GM12878 (cell line): Measurements from ENCODE around the gene PIGBOS1. TPM values are rescaled to one million over a fixed set of nuclear protein-coding genes. Genes with fewer than 3 reads are reported as not detected.

Experiments used
- ATAC-seq: fragments of 200-7000 bp; cut with Tn5 transposase; 3 replicates; pipeline ENCODE4 v1.9.1; 2020; ENCODE audit warnings: mild to moderate bottlenecking, moderate library complexity
- BruUV-seq: library from RNA; stranded (reverse); fragments of 400-500 nt; replicated peaks from 2 replicates; lab custom pipeline; 2021; lab: Mats Ljungman, UMichigan
- CTCF ChIA-PET: fragments of 300-600 bp; sonication (Branson Sonifier 250); formaldehyde crosslinking; extraction: SDS; loops from one replicate; lab custom pipeline; 2021; ENCODE audit warnings: inconsistent platforms; lab: Yijun Ruan, JAX
- POLR2A ChIA-PET: fragments of 350-600 bp; formaldehyde crosslinking; extraction: SDS; loops from one replicate; lab custom pipeline; 2021; ENCODE audit warnings: inconsistent platforms; lab: Charles Lee
- RAD21 ChIA-PET: fragments of 300-600 bp; sonication (Branson Sonifier 250); formaldehyde crosslinking; loops from one replicate; lab custom pipeline; 2023; ENCODE audit warnings: antibody characterized with exemption; ENCODE audit not compliant: unreplicated experiment; lab: Charles Lee
- SMC1A ChIA-PET: fragments of 300-600 bp; sonication (Branson Sonifier 250); formaldehyde crosslinking; loops from one replicate; lab custom pipeline; 2023; ENCODE audit not compliant: unreplicated experiment, uncharacterized antibody; lab: Charles Lee
- DNase-seq: peaks from one replicate; pipeline ENCODE4 v3.0.0-alpha.2; 2011; ENCODE audit warnings: low read depth, low spot score
- FAIRE-seq: peaks from 3 replicates; lab custom pipeline; 2011; peaks lifted over from hg19 to GRCh38; lab: Jason Lieb, UNC
- H2AFZ ChIP-seq: 2 replicates; pipeline ENCODE4 v1.6.0; 2011; ENCODE audit warnings: low read depth, low read length, control low read depth; ENCODE audit not compliant: control insufficient read depth
- H3K27ac ChIP-seq: 2 replicates; pipeline ENCODE4 v1.5.1; 2011; ENCODE audit warnings: control low read depth; ENCODE audit not compliant: control insufficient read depth, insufficient read depth
- H3K27me3 ChIP-seq, 2 experiments: replicated peaks in 1 of 2; 2 replicates each; pipeline versions ENCODE4 v1.6.0 to v1.6.1; 2011; ENCODE audit warnings: low read length in 1 of 2; ENCODE audit not compliant: control insufficient read depth in 2 of 2, insufficient read depth in 2 of 2
- H3K36me3 ChIP-seq, 2 experiments: 2 replicates each; pipeline ENCODE4 v1.5.1; 2011; ENCODE audit warnings: low read length in 1 of 2; ENCODE audit not compliant: control insufficient read depth in 2 of 2, insufficient read depth in 2 of 2
- H3K4me1 ChIP-seq: 2 replicates; pipeline ENCODE4 v1.6.1; 2011; ENCODE audit warnings: mild to moderate bottlenecking, low read length, moderate library complexity, mixed read lengths; ENCODE audit not compliant: control insufficient read depth, insufficient read depth
- H3K4me2 ChIP-seq: 2 replicates; pipeline ENCODE4 v1.6.0; 2011; ENCODE audit warnings: control low read depth; ENCODE audit not compliant: control insufficient read depth, insufficient read depth
- H3K4me3 ChIP-seq: fragments of 200-600 bp; sonication (generic); 2 replicates; pipeline ENCODE4 v1.5.1; 2016
- H3K79me2 ChIP-seq: 2 replicates; pipeline ENCODE4 v1.6.0; 2011; ENCODE audit warnings: low read length; ENCODE audit not compliant: control insufficient read depth, insufficient read depth
- H3K9ac ChIP-seq: 2 replicates; pipeline ENCODE4 v1.8.0; 2011; ENCODE audit warnings: low read length, control low read depth, mixed read lengths; ENCODE audit not compliant: control insufficient read depth, insufficient read depth
- H3K9me3 ChIP-seq: replicated peaks from 3 replicates; pipeline ENCODE4 v1.5.1; 2011; ENCODE audit warnings: mild to moderate bottlenecking, low read length; ENCODE audit not compliant: control insufficient read depth, insufficient read depth
- H4K20me1 ChIP-seq: 2 replicates; pipeline ENCODE4 v1.6.0; 2011; ENCODE audit not compliant: control insufficient read depth, insufficient read depth
- BHLHE40 ChIP-seq, 2 experiments: fragments of 450-650 bp in 1 of 2; IDR thresholded peaks; 2 replicates each; pipeline ENCODE4 v1.6.1; 2011 to 2017; ENCODE audit warnings: low read depth in 2 of 2, borderline replicate concordance in 1 of 2, improper control_type of control experiment in 1 of 2, low read length in 1 of 2, mild to moderate bottlenecking in 1 of 2
- IRF4 ChIP-seq: IDR thresholded peaks from 2 replicates; pipeline ENCODE4 v1.6.1; 2011; ENCODE audit warnings: low read depth, low read length
- MTA3 ChIP-seq: IDR thresholded peaks from 2 replicates; pipeline ENCODE4 v1.6.1; 2012; ENCODE audit warnings: low read length, inconsistent platforms, borderline replicate concordance
- NFIC ChIP-seq: IDR thresholded peaks from 2 replicates; pipeline ENCODE4 v1.6.1; 2012; ENCODE audit warnings: low read depth, mild to moderate bottlenecking, inconsistent platforms, low read length, moderate library complexity
- NR2C2 ChIP-seq: IDR thresholded peaks from 2 replicates; pipeline ENCODE4 v1.6.1; 2011; ENCODE audit warnings: borderline replicate concordance, low read depth; ENCODE audit not compliant: control insufficient read depth, insufficient read length
- NRF1 ChIP-seq: conservative IDR thresholded peaks from 2 replicates; pipeline ENCODE4 v1.6.1; 2011; ENCODE audit warnings: mild to moderate bottlenecking, low read depth, low read length, improper control_type of control experiment
- PML ChIP-seq: IDR thresholded peaks from 2 replicates; pipeline ENCODE4 v1.6.1; 2012; ENCODE audit warnings: low read length, inconsistent platforms
- POLR2AphosphoS2 ChIP-seq: IDR thresholded peaks from 2 replicates; pipeline ENCODE4 v1.6.1; 2011; ENCODE audit warnings: low read depth, mild to moderate bottlenecking, low read length, improper control_type of control experiment, moderate library complexity
- SMAD5 ChIP-seq: IDR thresholded peaks from 2 replicates; pipeline ENCODE4 v1.6.1; 2016; ENCODE audit warnings: antibody characterized with exemption, low read depth
- STAT1 ChIP-seq: fragments of 450-650 bp; conservative IDR thresholded peaks from 2 replicates; pipeline ENCODE4 v1.6.1; 2014; ENCODE audit warnings: antibody characterized with exemption, mild to moderate bottlenecking
- WRNIP1 ChIP-seq: IDR thresholded peaks from 2 replicates; pipeline ENCODE4 v1.6.1; 2011; ENCODE audit warnings: low read depth, low read length, improper control_type of control experiment, borderline replicate concordance
- ZNF384 ChIP-seq: IDR thresholded peaks from 2 replicates; pipeline ENCODE4 v1.6.1; 2012; ENCODE audit warnings: low read depth, mild to moderate bottlenecking, low read length, improper control_type of control experiment, borderline replicate concordance
- ZSCAN29 ChIP-seq: fragments of 450-650 bp; IDR thresholded peaks from 2 replicates; pipeline ENCODE4 v1.6.1; 2017; ENCODE audit warnings: mild to moderate bottlenecking, moderate library complexity
- WGBS: methylation state at CpG from one replicate; pipeline ENCODE4 v1.1.6; 2016; ENCODE audit warnings: low lambda C conversion rate; ENCODE audit not compliant: insufficient replicate concordance, insufficient coverage; ENCODE audit errors: missing lambda C conversion rate; 5-methylcytosine and 5-hydroxymethylcytosine counted together
- in situ Hi-C: fragments of 300-500 bp; cut with MboI; formaldehyde crosslinking; loops from 9 replicates; pipeline ENCODE4 v1.14.3; 2018; ENCODE audit warnings: mixed read lengths
- intact Hi-C: fragments of 100-400 bp; cut with micrococcal nuclease; formaldehyde crosslinking; loops from one replicate; pipeline ENCODE4 v1.14.2; 2022; ENCODE audit not compliant: unreplicated experiment
- polyA plus RNA-seq, 11 experiments: library from polyadenylated mRNA; depleted of rRNA in 4 of 11; unstranded in 6 of 11; stranded (reverse) in 5 of 11; fragments of >200 nt; fragmentation: Nextera tagmentation in 4 of 11; fragmentation: Illumina TruSeq in 1 of 11; extraction: Ambion mirVana in 4 of 11; extraction: Trizol in 1 of 11; gene quantifications; 1 replicate in 1 of 11; 2 replicates in 10 of 11; pipeline versions ENCODE4 v1.2.1 to v1.2.3, GENCODE V29; 2011 to 2016; ENCODE audit warnings: inconsistent platforms in 2 of 11, missing spikeins in 2 of 11, low read depth in 1 of 11
- total RNA-seq, 4 experiments: library from RNA; depleted of rRNA in 3 of 4; stranded (reverse); fragments of >200 nt in 3 of 4; fragmentation: Illumina TruSeq in 1 of 4; extraction: Trizol in 1 of 4; gene quantifications; 2 replicates each; pipeline versions ENCODE4 v1.2.1 to v1.2.3, GENCODE V29; 2013 to 2021
- TF ChIP-seq, protein P1 (sequence below): IDR thresholded peaks from 2 replicates; pipeline ENCODE4 v1.6.1; 2011; ENCODE audit warnings: borderline replicate concordance, low read depth, mild to moderate bottlenecking, moderate library complexity, mixed read lengths, low read length; ENCODE audit not compliant: insufficient read depth; ENCODE audit errors: extremely low read length
- TF ChIP-seq, protein P2 (sequence below): fragments of 450-650 bp; IDR thresholded peaks from 2 replicates; pipeline ENCODE4 v1.6.1; 2017; ENCODE audit warnings: mild to moderate bottlenecking, low read depth, inconsistent platforms; ENCODE audit not compliant: poor library complexity, severe bottlenecking
- TF ChIP-seq, protein P3 (sequence below): IDR thresholded peaks from 2 replicates; pipeline ENCODE4 v1.6.1; 2012; ENCODE audit warnings: low read depth, low read length, improper control_type of control experiment
- TF ChIP-seq, protein P4 (sequence below): fragments of 450-650 bp; formaldehyde crosslinking; IDR thresholded peaks from 2 replicates; pipeline ENCODE4 v1.4.0; 2022; ENCODE audit warnings: mild to moderate bottlenecking, moderate library complexity

Gene PIGBOS1
- total and polyA plus RNA-seq, 10 of the 15 experiments (the other 5 are each of a cell fraction or from before 2014, with no cell fraction given): 7.1 to 24.7 (median 10.2) TPM

DNA sequence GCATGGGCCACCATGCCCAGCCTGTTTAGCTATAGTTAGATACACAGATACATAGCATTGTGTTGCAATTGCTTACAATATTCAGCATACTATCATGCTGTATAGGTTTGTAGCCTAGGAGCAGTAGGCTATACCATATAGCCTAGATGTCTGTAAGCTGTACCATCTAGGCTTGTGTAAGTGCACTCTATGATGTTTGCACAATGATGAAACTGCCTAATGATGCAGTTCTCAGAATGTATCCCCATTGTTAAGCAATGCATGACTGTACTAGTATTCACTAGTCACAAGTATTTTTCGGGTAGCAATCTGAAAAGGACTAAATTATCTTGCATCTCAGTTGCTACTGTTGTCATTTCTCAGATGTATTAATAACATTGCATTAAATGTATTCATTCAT lies 16.1 kb upstream of the PIGBOS1 start:
- intact Hi-C loops (no loop called here), in situ Hi-C loops (no loop called here)
- 96% methylated on average over 1 of the region's 1 CpG for WGBS
- ChIA-PET CTCF (interaction anchor here (0.6 kb wide), 1 partner anchor 104 kb away, joined by 3 read pairs; no protein-coding TSS in a partner anchor), RAD21 (no interaction called here), POLR2A (no interaction called here), SMC1A (no interaction called here)
- H4K20me1 ChIP-seq: no peaks in the 10 kb centered on the region
- no peak overlapping the region for H3K27ac ChIP-seq
- H3K27me3 ChIP-seq: no peaks in the 10 kb centered on the region
- no peak overlapping the region for H3K4me2 ChIP-seq
- H3K4me1 ChIP-seq: no peaks in the 10 kb centered on the region
- no peak overlapping the region for H3K9ac ChIP-seq
- H3K9me3 ChIP-seq: no peaks in the 10 kb centered on the region
- DNase-seq (no peak), FAIRE-seq (no peak), ATAC-seq (no peak)
- H2AFZ ChIP-seq: no peak overlapping the region
- H3K36me3 ChIP-seq: peaks cover 0 to 25% of the 10 kb centered on the region in 2 experiments; a peak in 2 of 4 replicates
- BruUV-seq: no TSS peak
- TF ChIP-seq ZNF384 (no peak), NRF1 (no peak), POLR2AphosphoS2 (no peak), IRF4 (no peak), STAT1 (no peak), BHLHE40 (IDR thresholded peaks at IDR 0.05; ENCODE audit: borderline replicate concordance in 1 of 2, low read depth in 2 of 2, low read length in 1 of 2) (no peak), NFIC (no peak), MTA3 (no peak), NR2C2 (no peak), SMAD5 (no peak), WRNIP1 (no peak), PML (no peak), ZSCAN29 (no peak)
- TF ChIP-seq, protein P1, sequence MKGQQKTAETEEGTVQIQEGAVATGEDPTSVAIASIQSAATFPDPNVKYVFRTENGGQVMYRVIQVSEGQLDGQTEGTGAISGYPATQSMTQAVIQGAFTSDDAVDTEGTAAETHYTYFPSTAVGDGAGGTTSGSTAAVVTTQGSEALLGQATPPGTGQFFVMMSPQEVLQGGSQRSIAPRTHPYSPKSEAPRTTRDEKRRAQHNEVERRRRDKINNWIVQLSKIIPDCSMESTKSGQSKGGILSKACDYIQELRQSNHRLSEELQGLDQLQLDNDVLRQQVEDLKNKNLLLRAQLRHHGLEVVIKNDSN: no peak
- TF ChIP-seq, protein P2, sequence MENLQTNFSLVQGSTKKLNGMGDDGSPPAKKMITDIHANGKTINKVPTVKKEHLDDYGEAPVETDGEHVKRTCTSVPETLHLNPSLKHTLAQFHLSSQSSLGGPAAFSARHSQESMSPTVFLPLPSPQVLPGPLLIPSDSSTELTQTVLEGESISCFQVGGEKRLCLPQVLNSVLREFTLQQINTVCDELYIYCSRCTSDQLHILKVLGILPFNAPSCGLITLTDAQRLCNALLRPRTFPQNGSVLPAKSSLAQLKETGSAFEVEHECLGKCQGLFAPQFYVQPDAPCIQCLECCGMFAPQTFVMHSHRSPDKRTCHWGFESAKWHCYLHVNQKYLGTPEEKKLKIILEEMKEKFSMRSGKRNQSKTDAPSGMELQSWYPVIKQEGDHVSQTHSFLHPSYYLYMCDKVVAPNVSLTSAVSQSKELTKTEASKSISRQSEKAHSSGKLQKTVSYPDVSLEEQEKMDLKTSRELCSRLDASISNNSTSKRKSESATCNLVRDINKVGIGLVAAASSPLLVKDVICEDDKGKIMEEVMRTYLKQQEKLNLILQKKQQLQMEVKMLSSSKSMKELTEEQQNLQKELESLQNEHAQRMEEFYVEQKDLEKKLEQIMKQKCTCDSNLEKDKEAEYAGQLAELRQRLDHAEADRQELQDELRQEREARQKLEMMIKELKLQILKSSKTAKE: no peak
- TF ChIP-seq, protein P3, sequence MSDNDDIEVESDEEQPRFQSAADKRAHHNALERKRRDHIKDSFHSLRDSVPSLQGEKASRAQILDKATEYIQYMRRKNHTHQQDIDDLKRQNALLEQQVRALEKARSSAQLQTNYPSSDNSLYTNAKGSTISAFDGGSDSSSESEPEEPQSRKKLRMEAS: no peak
- TF ChIP-seq, protein P4, sequence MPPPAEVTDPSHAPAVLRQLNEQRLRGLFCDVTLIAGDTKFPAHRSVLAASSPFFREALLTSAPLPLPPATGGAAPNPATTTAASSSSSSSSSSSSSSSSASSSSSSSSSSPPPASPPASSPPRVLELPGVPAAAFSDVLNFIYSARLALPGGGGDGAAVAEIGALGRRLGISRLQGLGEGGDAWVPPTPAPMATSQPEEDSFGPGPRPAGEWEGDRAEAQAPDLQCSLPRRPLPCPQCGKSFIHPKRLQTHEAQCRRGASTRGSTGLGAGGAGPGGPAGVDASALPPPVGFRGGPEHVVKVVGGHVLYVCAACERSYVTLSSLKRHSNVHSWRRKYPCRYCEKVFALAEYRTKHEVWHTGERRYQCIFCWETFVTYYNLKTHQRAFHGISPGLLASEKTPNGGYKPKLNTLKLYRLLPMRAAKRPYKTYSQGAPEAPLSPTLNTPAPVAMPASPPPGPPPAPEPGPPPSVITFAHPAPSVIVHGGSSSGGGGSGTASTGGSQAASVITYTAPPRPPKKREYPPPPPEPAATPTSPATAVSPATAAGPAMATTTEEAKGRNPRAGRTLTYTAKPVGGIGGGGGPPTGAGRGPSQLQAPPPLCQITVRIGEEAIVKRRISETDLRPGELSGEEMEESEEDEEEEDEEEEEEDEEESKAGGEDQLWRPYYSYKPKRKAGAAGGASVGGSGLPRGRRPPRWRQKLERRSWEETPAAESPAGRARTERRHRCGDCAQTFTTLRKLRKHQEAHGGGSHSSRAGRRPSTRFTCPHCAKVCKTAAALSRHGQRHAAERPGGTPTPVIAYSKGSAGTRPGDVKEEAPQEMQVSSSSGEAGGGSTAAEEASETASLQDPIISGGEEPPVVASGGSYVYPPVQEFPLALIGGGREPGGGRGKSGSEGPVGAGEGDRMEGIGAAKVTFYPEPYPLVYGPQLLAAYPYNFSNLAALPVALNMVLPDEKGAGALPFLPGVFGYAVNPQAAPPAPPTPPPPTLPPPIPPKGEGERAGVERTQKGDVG: no peak
- no peak overlapping the region for H3K4me3 ChIP-seq
- H3K79me2 ChIP-seq: no peaks in the 10 kb centered on the region
